ENCODE measurements around the gene GALNT2.

GALNT2 gene

GRCh38 chr1:230279583-230279945 lies 212.5 kb downstream of the GALNT2 start:
- TF ChIP-seq ZNF8 (CRISPR knock-in tag; IDR thresholded peaks at IDR 0.05) (no peak), POU6F1 (CRISPR knock-in tag; IDR thresholded peaks at IDR 0.05; ENCODE audit: borderline replicate concordance, low read depth) (no peak), ISL1 (CRISPR knock-in tag; IDR thresholded peaks at IDR 0.05) (no peak), ZFP3 (CRISPR knock-in tag; IDR thresholded peaks at IDR 0.05) (no peak), BACH2 (CRISPR knock-in tag; IDR thresholded peaks at IDR 0.05; ENCODE audit: borderline replicate concordance) (no peak), SNAI2 (CRISPR knock-in tag; IDR thresholded peaks at IDR 0.05) (no peak)
- ATAC-seq: no peak

GRCh38 chr1:230280054-230280795 lies 213.2 kb downstream of the GALNT2 start:
- no peak for ATAC-seq
- no peak for TF ChIP-seq SNAI2 (CRISPR knock-in tag; IDR thresholded peaks at IDR 0.05)
- TF ChIP-seq OSR1 (CRISPR knock-in tag; IDR thresholded peaks at IDR 0.05): no peak
- TF ChIP-seq GLIS3 (CRISPR knock-in tag; IDR thresholded peaks at IDR 0.05): no peak
- no peak for TF ChIP-seq TSHZ2 (CRISPR knock-in tag; IDR thresholded peaks at IDR 0.05)
- no peak for TF ChIP-seq TOX (CRISPR knock-in tag; IDR thresholded peaks at IDR 0.05; ENCODE audit: borderline replicate concordance)
- TF ChIP-seq RARB (CRISPR knock-in tag; IDR thresholded peaks at IDR 0.05): no peak
- no peak for TF ChIP-seq CSRNP3 (CRISPR knock-in tag; IDR thresholded peaks at IDR 0.05)
- no peak for TF ChIP-seq ZC3H10 (CRISPR knock-in tag; IDR thresholded peaks at IDR 0.05)
- TF ChIP-seq CREB5 (CRISPR knock-in tag; IDR thresholded peaks at IDR 0.05; ENCODE audit: low read depth): no peak
- TF ChIP-seq PATZ1 (CRISPR knock-in tag; IDR thresholded peaks at IDR 0.05; ENCODE audit: borderline replicate concordance): no peak
- no peak for TF ChIP-seq PPARA (CRISPR knock-in tag; IDR thresholded peaks at IDR 0.05; ENCODE audit: borderline replicate concordance)
- no peak for TF ChIP-seq ARNTL (CRISPR knock-in tag; IDR thresholded peaks at IDR 0.05; ENCODE audit: borderline replicate concordance, low read depth)
- no peak for TF ChIP-seq TCF4 (CRISPR knock-in tag; IDR thresholded peaks at IDR 0.05; ENCODE audit: borderline replicate concordance)
- TF ChIP-seq ZNF8 (CRISPR knock-in tag; IDR thresholded peaks at IDR 0.05): no peak
- no peak for TF ChIP-seq ZFP30 (CRISPR knock-in tag; IDR thresholded peaks at IDR 0.05)
- no peak for TF ChIP-seq POU6F1 (CRISPR knock-in tag; IDR thresholded peaks at IDR 0.05; ENCODE audit: borderline replicate concordance, low read depth)
- no peak for TF ChIP-seq CSDC2 (CRISPR knock-in tag; IDR thresholded peaks at IDR 0.05)
